Measurements from ENCODE around the gene TTC27. TPM values are rescaled to one million over a fixed set of nuclear protein-coding genes. Genes with fewer than 3 reads are reported as not detected.
"Not testable (repeated sequence)": the region's sequence is repeated elsewhere in the genome, so short reads cannot be mapped to it uniquely, and the experiment has no call there.

The TTC27 gene
- total RNA-seq, 1 donor from 2014 or later, result 44.9 TPM

GRCh38 chr2:32627441-32627813 lies 423 bp upstream of the TTC27 start:
- H3K9me3 Mint-ChIP-seq, result no peaks in the 10 kb centered on the region
- H3K36me3 Mint-ChIP-seq (ENCODE audit: low read depth), result peaks cover 33% of the 10 kb centered on the region
- peak overlapping the region; percentile 95 for H3K4me3 Mint-ChIP-seq (ENCODE audit: low read depth)
- no peak for DNase-seq (ENCODE audit: low spot score)
- no peaks in the 10 kb centered on the region for H3K27me3 Mint-ChIP-seq (ENCODE audit: low read depth)
- intact Hi-C loops (cut with micrococcal nuclease), result loop anchor here (2.0 to 5.0 kb wide), 3 partner anchors 35 to 970 kb away; partner anchors contain the start of genes FAM98A and LTBP1
- H3K27ac Mint-ChIP-seq, result peak overlapping the region; percentile 95
- H3K4me1 Mint-ChIP-seq (ENCODE audit: low read depth), result peaks cover 25% of the 10 kb centered on the region

GRCh38 chr2:32632089-32632488 lies 4.2 kb downstream of the TTC27 start:
- DNase-seq (ENCODE audit: low spot score), result no peak
- no peaks in the 10 kb centered on the region for H3K27me3 Mint-ChIP-seq (ENCODE audit: low read depth)
- H3K4me3 Mint-ChIP-seq (ENCODE audit: low read depth), result no peak overlapping the region
- peaks cover 40% of the 10 kb centered on the region for H3K36me3 Mint-ChIP-seq (ENCODE audit: low read depth)
- intact Hi-C loops (cut with micrococcal nuclease), result no loop called here
- peak overlapping the region; percentile 79 for H3K27ac Mint-ChIP-seq
- H3K4me1 Mint-ChIP-seq (ENCODE audit: low read depth), result peaks cover 25% of the 10 kb centered on the region
- H3K9me3 Mint-ChIP-seq, result no peaks in the 10 kb centered on the region

DNA sequence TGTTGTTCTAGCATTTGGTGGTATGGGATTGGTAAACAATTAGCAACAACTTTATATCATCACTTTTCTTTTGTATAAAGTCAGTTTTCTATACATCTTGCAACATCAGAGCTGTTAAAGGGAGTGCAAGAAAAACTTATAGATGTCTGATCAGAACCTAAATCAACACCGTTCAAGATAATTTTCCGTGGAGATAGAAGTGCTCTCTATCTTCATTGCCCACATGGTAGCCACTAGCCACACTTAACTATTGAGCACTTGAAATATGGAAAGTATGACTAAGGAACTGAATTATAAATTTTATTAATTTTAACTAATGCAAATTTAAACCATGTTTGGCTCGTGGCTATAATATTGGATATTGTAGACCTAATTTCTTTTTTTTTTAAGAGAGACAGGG lies 5.2 kb downstream of the TTC27 start:
- Mint-ChIP-seq H3K27me3 (ENCODE audit: low read depth) (no peaks in the 10 kb centered on the region), H3K4me3 (ENCODE audit: low read depth) (no peak overlapping the region), H3K9me3 (no peaks in the 10 kb centered on the region), H3K27ac (no peak overlapping the region), H3K4me1 (ENCODE audit: low read depth) (peaks cover 18% of the 10 kb centered on the region), H3K36me3 (ENCODE audit: low read depth) (peaks cover 43% of the 10 kb centered on the region)
- no peak for DNase-seq (ENCODE audit: low spot score)
- intact Hi-C loops (cut with micrococcal nuclease), result no loop called here

GRCh38 chr2:32638548-32638947 lies 10.7 kb downstream of the TTC27 start:
- H3K27me3 Mint-ChIP-seq (ENCODE audit: low read depth); H3K27ac Mint-ChIP-seq; H3K4me1 Mint-ChIP-seq (ENCODE audit: low read depth); H3K9me3 Mint-ChIP-seq; DNase-seq (ENCODE audit: low spot score); H3K4me3 Mint-ChIP-seq (ENCODE audit: low read depth); intact Hi-C loops (cut with micrococcal nuclease): not testable (repeated sequence)
- peaks cover 38% of the 10 kb centered on the region for H3K36me3 Mint-ChIP-seq (ENCODE audit: low read depth)

DNA sequence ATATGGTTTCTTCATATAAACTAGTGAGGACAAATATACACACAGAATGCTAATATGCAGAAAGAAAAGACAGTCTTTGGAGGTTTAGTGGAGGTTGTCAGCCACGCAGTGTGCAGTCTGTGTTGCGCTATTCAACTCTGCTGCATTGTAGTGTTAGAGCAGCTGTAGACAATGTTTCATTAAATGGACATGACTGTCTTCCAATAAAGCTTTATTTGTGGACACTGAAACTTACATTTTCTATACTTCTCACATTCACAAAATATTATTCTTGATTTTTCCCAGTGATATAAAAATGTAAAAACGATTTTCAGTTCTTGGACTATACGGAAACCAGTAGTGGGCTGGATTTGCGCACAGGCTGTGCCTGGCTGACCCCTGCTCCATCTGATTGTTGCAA lies 13.3 kb downstream of the TTC27 start:
- intact Hi-C loops (cut with micrococcal nuclease), result no loop called here
- no peak for DNase-seq (ENCODE audit: low spot score)
- H3K4me3 Mint-ChIP-seq (ENCODE audit: low read depth), result no peak overlapping the region
- no peaks in the 10 kb centered on the region for H3K27me3 Mint-ChIP-seq (ENCODE audit: low read depth)
- no peak overlapping the region for H3K27ac Mint-ChIP-seq
- H3K9me3 Mint-ChIP-seq, result no peaks in the 10 kb centered on the region
- H3K36me3 Mint-ChIP-seq (ENCODE audit: low read depth), result peaks cover 38% of the 10 kb centered on the region
- H3K4me1 Mint-ChIP-seq (ENCODE audit: low read depth), result no peaks in the 10 kb centered on the region

GRCh38 chr2:32647180-32647651 lies 19.4 kb downstream of the TTC27 start:
- peaks cover 2% of the 10 kb centered on the region for H3K4me1 Mint-ChIP-seq (ENCODE audit: low read depth)
- H3K27me3 Mint-ChIP-seq (ENCODE audit: low read depth), result no peaks in the 10 kb centered on the region
- H3K4me3 Mint-ChIP-seq (ENCODE audit: low read depth), result no peak overlapping the region
- H3K36me3 Mint-ChIP-seq (ENCODE audit: low read depth), result peaks cover 50% of the 10 kb centered on the region
- H3K9me3 Mint-ChIP-seq, result no peaks in the 10 kb centered on the region
- H3K27ac Mint-ChIP-seq, result no peak overlapping the region
- intact Hi-C loops (cut with micrococcal nuclease), result no loop called here
- DNase-seq (ENCODE audit: low spot score), result no peak

- intact Hi-C loops (cut with micrococcal nuclease), result no loop called here
- Mint-ChIP-seq H3K4me1 (ENCODE audit: low read depth) (peaks cover 2% of the 10 kb centered on the region), H3K27ac (no peak overlapping the region), H3K9me3 (no peaks in the 10 kb centered on the region), H3K4me3 (ENCODE audit: low read depth) (no peak overlapping the region), H3K27me3 (ENCODE audit: low read depth) (no peaks in the 10 kb centered on the region), H3K36me3 (ENCODE audit: low read depth) (peaks cover 40% of the 10 kb centered on the region)
- DNase-seq (ENCODE audit: low spot score), result no peak
Measured at GRCh38 chr2:32652555-32653209, 24.8 kb downstream of the TTC27 start.

DNA sequence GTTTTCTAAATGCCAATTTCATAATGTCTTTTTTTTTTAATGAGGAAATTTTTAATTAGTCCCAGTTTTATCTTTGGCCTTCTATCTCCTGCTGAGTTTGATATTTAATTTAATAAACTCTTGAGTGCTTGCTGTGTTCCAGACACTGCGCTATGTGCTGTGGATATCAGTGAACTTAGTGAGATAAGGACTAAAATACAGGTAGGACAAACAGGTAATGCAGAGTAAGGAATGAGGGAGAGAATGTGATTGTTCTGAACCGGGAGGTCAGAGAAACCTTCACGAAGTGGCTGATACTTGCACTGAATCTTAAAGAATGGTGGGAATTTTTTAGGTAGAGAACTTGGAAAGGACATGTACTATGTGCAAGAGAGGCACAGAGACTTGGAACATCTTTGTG lies 28.2 kb downstream of the TTC27 start:
- H3K9me3 Mint-ChIP-seq, result no peaks in the 10 kb centered on the region

GRCh38 chr2:32663864-32664263 lies 36.0 kb downstream of the TTC27 start:
- intact Hi-C loops (cut with micrococcal nuclease), result no loop called here
- H3K36me3 Mint-ChIP-seq (ENCODE audit: low read depth), result peaks cover 49% of the 10 kb centered on the region

More for the DNA sequence above, 28.2 kb downstream of the TTC27 start:
- intact Hi-C loops (cut with micrococcal nuclease), result no loop called here
- Mint-ChIP-seq H3K36me3 (ENCODE audit: low read depth) (peaks cover 50% of the 10 kb centered on the region), H3K4me3 (ENCODE audit: low read depth) (no peak overlapping the region), H3K27me3 (ENCODE audit: low read depth) (no peaks in the 10 kb centered on the region), H3K4me1 (ENCODE audit: low read depth) (no peaks in the 10 kb centered on the region), H3K27ac (no peak overlapping the region)
- DNase-seq (ENCODE audit: low spot score), result no peak

GRCh38 chr2:32666704-32667103 lies 38.9 kb downstream of the TTC27 start:
- DNase-seq (ENCODE audit: low spot score), result no peak
- Mint-ChIP-seq H3K36me3 (ENCODE audit: low read depth) (peaks cover 39% of the 10 kb centered on the region), H3K27ac (no peak overlapping the region), H3K27me3 (ENCODE audit: low read depth) (no peaks in the 10 kb centered on the region), H3K4me1 (ENCODE audit: low read depth) (no peaks in the 10 kb centered on the region), H3K9me3 (no peaks in the 10 kb centered on the region), H3K4me3 (ENCODE audit: low read depth) (no peak overlapping the region)
- intact Hi-C loops (cut with micrococcal nuclease), result no loop called here

More at GRCh38 chr2:32663864-32664263, 36.0 kb downstream of the TTC27 start:
- Mint-ChIP-seq H3K4me1 (ENCODE audit: low read depth) (no peaks in the 10 kb centered on the region), H3K27ac (no peak overlapping the region), H3K27me3 (ENCODE audit: low read depth) (no peaks in the 10 kb centered on the region), H3K4me3 (ENCODE audit: low read depth) (no peak overlapping the region), H3K9me3 (no peaks in the 10 kb centered on the region)
- no peak for DNase-seq (ENCODE audit: low spot score)

GRCh38 chr2:32668254-32668653 lies 40.4 kb downstream of the TTC27 start:
- Mint-ChIP-seq H3K27me3 (ENCODE audit: low read depth) (no peaks in the 10 kb centered on the region), H3K9me3 (no peaks in the 10 kb centered on the region), H3K36me3 (ENCODE audit: low read depth) (peaks cover 40% of the 10 kb centered on the region), H3K4me3 (ENCODE audit: low read depth) (no peak overlapping the region), H3K27ac (no peak overlapping the region), H3K4me1 (ENCODE audit: low read depth) (no peaks in the 10 kb centered on the region)
- DNase-seq (ENCODE audit: low spot score), result no peak
- intact Hi-C loops (cut with micrococcal nuclease), result no loop called here

DNA sequence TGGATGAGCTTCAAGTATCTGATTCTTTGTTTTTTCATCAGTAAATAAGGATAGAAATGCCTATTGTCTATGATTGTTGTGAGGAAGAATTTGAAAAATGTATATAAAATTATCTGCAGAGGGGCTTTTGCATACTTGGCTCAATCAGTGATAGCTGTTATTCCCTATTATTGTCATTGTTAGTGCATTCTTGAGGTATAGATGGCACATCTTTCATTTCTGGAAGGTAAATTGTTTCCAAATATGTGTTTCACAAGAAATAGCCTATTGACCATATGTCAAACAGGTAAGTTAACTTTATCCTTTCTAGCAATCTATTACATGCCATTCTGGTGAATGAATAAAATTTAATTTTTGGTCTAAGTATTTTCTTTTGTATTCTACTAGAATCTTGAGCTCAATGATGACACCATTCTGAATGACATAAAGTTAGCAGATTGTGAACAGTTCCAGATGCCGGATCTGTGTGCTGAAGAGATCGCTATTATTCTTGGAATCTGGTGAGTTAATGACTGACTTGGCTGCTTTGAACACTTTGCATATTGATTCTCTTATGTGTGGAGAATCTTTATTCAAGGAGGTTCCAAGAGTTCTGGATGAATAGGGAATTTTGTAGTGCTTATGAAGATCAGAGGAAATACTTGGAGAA lies 44.2 kb downstream of the TTC27 start:
- H3K27ac Mint-ChIP-seq, result no peak overlapping the region
- H3K9me3 Mint-ChIP-seq, result no peaks in the 10 kb centered on the region
- H3K27me3 Mint-ChIP-seq (ENCODE audit: low read depth), result no peaks in the 10 kb centered on the region
- H3K36me3 Mint-ChIP-seq (ENCODE audit: low read depth), result peaks cover 38% of the 10 kb centered on the region
- DNase-seq (ENCODE audit: low spot score), result no peak
- H3K4me3 Mint-ChIP-seq (ENCODE audit: low read depth), result no peak overlapping the region
- intact Hi-C loops (cut with micrococcal nuclease), result no loop called here
- H3K4me1 Mint-ChIP-seq (ENCODE audit: low read depth), result no peaks in the 10 kb centered on the region

DNA sequence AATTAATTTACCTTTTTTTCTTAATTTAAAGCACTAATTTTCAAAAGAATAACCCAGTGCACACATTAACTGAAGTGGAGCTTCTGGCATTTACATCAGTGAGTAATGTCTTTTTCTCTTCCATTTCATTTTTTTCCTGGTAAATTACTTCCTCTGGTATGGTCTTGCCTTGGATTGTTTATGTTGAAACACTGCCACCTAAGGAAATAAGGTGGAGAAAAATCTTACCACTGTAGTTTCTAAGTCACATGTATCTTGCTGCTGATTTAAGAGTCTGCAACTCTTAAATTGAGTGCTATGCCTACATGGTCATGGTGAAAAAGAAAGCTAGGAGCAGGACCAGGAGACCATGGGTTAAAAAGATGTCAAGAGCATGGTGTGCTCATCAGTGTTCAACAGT lies 51.0 kb downstream of the TTC27 start:
- Mint-ChIP-seq H3K4me3 (ENCODE audit: low read depth) (no peak overlapping the region), H3K27me3 (ENCODE audit: low read depth) (no peaks in the 10 kb centered on the region), H3K4me1 (ENCODE audit: low read depth) (no peaks in the 10 kb centered on the region), H3K9me3 (no peaks in the 10 kb centered on the region), H3K27ac (no peak overlapping the region), H3K36me3 (ENCODE audit: low read depth) (peaks cover 12% of the 10 kb centered on the region)
- intact Hi-C loops (cut with micrococcal nuclease), result no loop called here
- no peak for DNase-seq (ENCODE audit: low spot score)

All from activated T-helper 2 cell treated with anti-CD3 and anti-CD28 coated beads, Interferon-gamma antibody, Interleukin-2, Interleukin-4, amounts not matched to agents 10 μg/mL and 5 μg/mL and 100 μg/mL, durations not matched to agents 14 hours and 24 hours and 36 hours (primary cell).